Tibial nerve (tissue), 4 donors: ENCODE results near the gene PDXP. TPM values are rescaled to one million over a fixed set of nuclear protein-coding genes. Genes with fewer than 3 reads are reported as not detected.

Source experiments
- DNase-seq, 2 donors: peaks; one replicate each; pipeline ENCODE4 v3.0.0-alpha.2; 2019; ENCODE audit warnings: low spot score in 2 of 2
- H3K27ac ChIP-seq, 4 donors: fragments of 200-600 bp; sonication (generic) in 3 of 4; one replicate each; pipeline ENCODE4 v1.5.1; 2017 to 2019; ENCODE audit warnings: mild to moderate bottlenecking in 1 of 4
- H3K27me3 ChIP-seq, 2 donors: fragments of 200-600 bp; sonication (generic) in 1 of 2; one replicate each; pipeline versions ENCODE4 v1.5.1 to v1.6.0; 2017 to 2019
- H3K36me3 ChIP-seq, 3 donors: fragments of 200-600 bp; sonication (generic); one replicate each; pipeline ENCODE4 v1.5.1; 2018 to 2019
- H3K4me1 ChIP-seq, 4 donors: fragments of 200-600 bp; sonication (generic) in 3 of 4; one replicate each; pipeline ENCODE4 v1.5.1; 2017 to 2019
- H3K4me3 ChIP-seq, 4 donors: fragments of 200-600 bp; sonication (generic) in 3 of 4; one replicate each; pipeline ENCODE4 v1.5.1; 2017 to 2019; ENCODE audit warnings: mild to moderate bottlenecking in 1 of 4, moderate library complexity in 1 of 4
- H3K9me3 ChIP-seq, 4 donors: fragments of 200-600 bp; sonication (generic) in 3 of 4; one replicate each; pipeline ENCODE4 v1.5.1; 2017 to 2019
- EP300 ChIP-seq, 2 donors: sonication (generic); formaldehyde crosslinking; IDR thresholded peaks; one replicate each; pipeline ENCODE4 v1.6.1; 2017; ENCODE audit warnings: antibody characterized with exemption in 2 of 2, mild to moderate bottlenecking in 1 of 2
- POLR2A ChIP-seq, 2 donors: fragments of 450-650 bp; IDR thresholded peaks; one replicate each; pipeline ENCODE4 v1.6.1; 2017; ENCODE audit warnings: antibody characterized with exemption in 2 of 2, mild to moderate bottlenecking in 2 of 2, moderate library complexity in 2 of 2
- WGBS, 2 donors: methylation state at CpG; one replicate each; pipeline ENCODE4 v1.1.5; 2018; 5-methylcytosine and 5-hydroxymethylcytosine counted together
- total RNA-seq, 4 donors: library from RNA; depleted of rRNA; stranded (reverse); fragments of >200 nt; gene quantifications; one replicate each; pipeline ENCODE4 v1.1.0, GENCODE V29; 2016
- TF ChIP-seq, protein P1 (sequence below), 5 experiments: fragments of 200-600 bp in 3 of 5; fragments of 450-650 bp in 2 of 5; sonication (generic) in 3 of 5; IDR thresholded peaks; one replicate each; pipeline ENCODE4 v1.5.1; 2016 to 2019; ENCODE audit warnings: antibody characterized with exemption in 5 of 5, mild to moderate bottlenecking in 3 of 5, moderate library complexity in 2 of 5

PDXP gene
- total RNA-seq, 4 donors from 2014 or later, result 14.7 to 19.7 (median 16.2) TPM

DNA sequence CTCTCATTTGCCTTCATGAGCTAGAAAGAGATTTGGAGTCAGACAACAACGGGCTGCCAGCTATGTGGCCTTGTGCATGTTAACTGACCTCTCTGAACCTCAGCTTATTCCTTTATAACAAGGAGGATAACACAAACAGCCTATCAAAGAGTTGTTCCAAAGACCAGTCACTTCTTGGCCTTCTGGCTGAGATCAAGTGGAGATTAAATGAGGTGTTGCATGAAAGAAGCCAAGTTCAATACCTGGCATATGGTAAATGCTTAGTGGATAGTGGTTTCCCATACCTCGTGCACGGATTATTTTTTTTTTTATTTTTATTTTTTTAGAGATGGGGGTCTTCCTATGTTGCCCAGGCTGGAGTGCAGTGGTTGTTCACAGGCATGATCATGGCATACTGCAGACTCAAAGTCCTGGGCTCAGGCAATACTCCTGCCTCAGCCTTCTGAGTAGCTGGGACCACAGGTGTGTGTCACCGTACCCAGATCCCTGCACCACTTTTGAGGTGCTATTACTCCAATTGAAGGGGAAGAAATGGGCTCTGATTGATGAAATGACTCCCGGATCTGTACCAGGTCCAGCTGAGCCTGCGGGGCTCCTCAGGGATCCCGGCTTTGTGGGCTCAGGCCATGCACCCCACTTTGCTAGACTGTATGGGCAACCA lies 21.8 kb downstream of the PDXP start:
- H3K27me3 ChIP-seq, result no peaks in the 10 kb centered on the region
- no peak for DNase-seq
- H3K4me1 ChIP-seq, result peaks cover 0 to 58% (median 22%) of the 10 kb centered on the region in 4 donors
- no peak for TF ChIP-seq POLR2A (IDR thresholded peaks at IDR 0.05)
- no peak for TF ChIP-seq EP300 (IDR thresholded peaks at IDR 0.05)
- TF ChIP-seq, protein P1, sequence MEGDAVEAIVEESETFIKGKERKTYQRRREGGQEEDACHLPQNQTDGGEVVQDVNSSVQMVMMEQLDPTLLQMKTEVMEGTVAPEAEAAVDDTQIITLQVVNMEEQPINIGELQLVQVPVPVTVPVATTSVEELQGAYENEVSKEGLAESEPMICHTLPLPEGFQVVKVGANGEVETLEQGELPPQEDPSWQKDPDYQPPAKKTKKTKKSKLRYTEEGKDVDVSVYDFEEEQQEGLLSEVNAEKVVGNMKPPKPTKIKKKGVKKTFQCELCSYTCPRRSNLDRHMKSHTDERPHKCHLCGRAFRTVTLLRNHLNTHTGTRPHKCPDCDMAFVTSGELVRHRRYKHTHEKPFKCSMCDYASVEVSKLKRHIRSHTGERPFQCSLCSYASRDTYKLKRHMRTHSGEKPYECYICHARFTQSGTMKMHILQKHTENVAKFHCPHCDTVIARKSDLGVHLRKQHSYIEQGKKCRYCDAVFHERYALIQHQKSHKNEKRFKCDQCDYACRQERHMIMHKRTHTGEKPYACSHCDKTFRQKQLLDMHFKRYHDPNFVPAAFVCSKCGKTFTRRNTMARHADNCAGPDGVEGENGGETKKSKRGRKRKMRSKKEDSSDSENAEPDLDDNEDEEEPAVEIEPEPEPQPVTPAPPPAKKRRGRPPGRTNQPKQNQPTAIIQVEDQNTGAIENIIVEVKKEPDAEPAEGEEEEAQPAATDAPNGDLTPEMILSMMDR (IDR thresholded peaks at IDR 0.05), result no peak
- WGBS, 2 donors, result 59 to 67% methylated on average over 7 of the region's 7 CpGs
- H3K4me3 ChIP-seq, result no peak overlapping the region
- no peaks in the 10 kb centered on the region for H3K9me3 ChIP-seq
- H3K36me3 ChIP-seq, result peaks cover 0 to 24% (median 0%) of the 10 kb centered on the region in 3 donors
- peak overlapping the region in 2 of 4 donors; percentile 62 to 67 for H3K27ac ChIP-seq

DNA sequence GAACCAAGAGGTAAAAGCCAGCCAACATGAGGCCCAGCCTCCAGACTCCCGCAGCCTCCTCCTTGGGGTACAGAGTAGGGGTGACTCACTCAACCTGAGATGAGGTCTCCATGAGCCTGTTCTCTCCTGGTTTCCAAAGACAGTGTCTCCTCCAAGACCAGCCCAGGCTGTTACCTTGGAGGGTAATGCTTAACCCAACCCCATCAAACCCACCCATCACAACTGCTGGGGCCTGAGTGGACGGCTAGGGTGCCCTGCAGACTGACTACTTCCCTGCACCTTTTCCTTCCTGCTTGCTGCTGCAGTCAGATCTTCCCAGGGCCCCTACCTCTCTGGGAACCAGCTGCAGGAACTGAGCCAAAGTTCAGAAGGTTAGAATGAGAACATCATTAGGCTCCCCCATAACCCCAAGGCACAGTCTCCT lies 22.5 kb downstream of the PDXP start:
- no peak for DNase-seq
- Histone ChIP-seq H3K4me1 (peaks cover 0 to 62% (median 24%) of the 10 kb centered on the region in 4 donors), H3K36me3 (peaks cover 0 to 24% (median 0%) of the 10 kb centered on the region in 3 donors), H3K27ac (peak overlapping the region in 3 of 4 donors; percentile 1 to 67 (median 62)), H3K4me3 (no peak overlapping the region), H3K27me3 (no peaks in the 10 kb centered on the region), H3K9me3 (no peaks in the 10 kb centered on the region)
- no peak for TF ChIP-seq EP300 (IDR thresholded peaks at IDR 0.05)
- TF ChIP-seq, protein P1 (IDR thresholded peaks at IDR 0.05), result no peak
- no peak for TF ChIP-seq POLR2A (IDR thresholded peaks at IDR 0.05)
- 58 to 72% methylated on average over 2 of the region's 2 CpGs for WGBS, 2 donors

DNA sequence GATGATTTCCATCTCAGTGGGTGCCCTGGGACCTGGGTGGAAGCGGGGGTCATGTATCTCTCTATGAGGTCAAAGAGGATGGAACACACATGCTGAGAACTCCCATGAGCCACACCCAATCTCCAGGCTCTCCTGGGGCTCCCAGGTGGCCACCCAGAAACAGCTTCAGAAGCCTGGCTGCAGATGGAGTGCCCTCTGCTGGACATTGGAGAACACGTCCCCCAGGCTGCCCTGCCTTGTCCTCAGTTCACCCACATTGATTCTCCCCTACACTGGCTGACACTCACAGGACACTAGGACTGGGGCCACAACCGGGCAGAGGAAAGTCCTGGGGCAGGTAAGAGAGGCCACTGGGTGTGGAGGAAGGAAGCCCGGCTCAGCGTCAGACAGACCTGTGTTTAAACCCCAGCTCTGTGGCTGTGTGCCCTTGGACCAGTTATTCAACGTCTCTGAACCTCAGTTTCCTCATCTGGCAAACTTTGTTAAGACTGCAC lies 23.1 kb downstream of the PDXP start:
- DNase-seq, result peak in 1 of 2 donors; percentile 60
- WGBS, 2 donors, result 18 to 33% methylated on average over 4 to 6 of the region's 6 CpGs
- Histone ChIP-seq H3K9me3 (no peaks in the 10 kb centered on the region), H3K4me1 (peaks cover 0 to 58% (median 21%) of the 10 kb centered on the region in 4 donors), H3K27me3 (no peaks in the 10 kb centered on the region), H3K36me3 (peaks cover 0 to 24% (median 0%) of the 10 kb centered on the region in 3 donors), H3K4me3 (no peak overlapping the region), H3K27ac (peak overlapping the region in 3 of 4 donors; percentile 1 to 67 (median 62))
- TF ChIP-seq, protein P1 (IDR thresholded peaks at IDR 0.05), result peak; percentile 85 to 93 (median 89)
- TF ChIP-seq POLR2A (IDR thresholded peaks at IDR 0.05), result no peak

DNA sequence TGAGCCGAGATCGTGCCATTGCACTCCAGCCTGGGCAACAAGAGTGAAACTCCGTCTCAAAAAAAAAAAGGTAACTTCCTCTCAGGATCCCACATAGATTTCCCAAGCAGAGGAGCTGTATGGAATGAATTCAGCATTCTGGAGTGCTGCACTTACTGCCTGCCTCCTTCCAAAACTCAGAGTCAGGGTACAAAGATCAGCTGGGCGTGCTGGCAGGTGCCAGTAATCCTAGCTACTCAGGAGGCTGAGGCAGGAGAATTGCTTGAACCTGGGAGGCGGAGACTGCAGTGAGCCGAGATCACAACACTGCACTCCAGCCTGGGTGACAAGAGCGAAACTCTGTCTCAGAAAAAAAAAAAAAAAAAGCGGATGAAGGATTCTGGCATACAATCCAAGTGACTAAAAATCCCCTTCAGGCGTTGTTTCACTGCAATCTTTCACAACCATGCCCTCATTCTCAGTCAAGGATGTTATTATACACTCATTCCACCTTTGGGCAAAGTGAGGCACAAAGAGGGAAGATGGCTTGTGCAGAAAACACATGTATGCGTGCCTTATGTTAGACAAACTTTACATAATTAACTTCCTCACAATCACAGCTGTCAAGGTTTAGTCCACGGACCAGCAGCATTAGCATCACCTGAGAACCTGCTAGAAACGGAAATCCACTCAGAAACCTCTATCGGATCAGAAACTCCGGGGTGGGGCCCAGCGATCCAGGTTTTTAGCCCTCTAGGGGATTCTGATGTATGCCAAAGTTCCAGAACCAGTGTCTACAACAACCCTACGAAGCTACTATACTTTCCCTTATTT lies 26.5 kb downstream of the PDXP start:
- Histone ChIP-seq H3K4me1 (peaks cover 0 to 42% (median 18%) of the 10 kb centered on the region in 4 donors), H3K27ac (peak overlapping the region in 1 of 4 donors; percentile 81)
- TF ChIP-seq, protein P1 (IDR thresholded peaks at IDR 0.05), result no peak
- no peak for TF ChIP-seq POLR2A (IDR thresholded peaks at IDR 0.05)
- no peak for TF ChIP-seq EP300 (IDR thresholded peaks at IDR 0.05)

More for the DNA sequence above, 26.5 kb downstream of the PDXP start:
- no peak for DNase-seq
- Histone ChIP-seq H3K4me3 (no peak overlapping the region), H3K9me3 (no peaks in the 10 kb centered on the region), H3K27me3 (no peaks in the 10 kb centered on the region), H3K36me3 (peaks cover 0 to 28% (median 0%) of the 10 kb centered on the region in 3 donors)
- 76 to 78% methylated on average over 16 of the region's 16 CpGs for WGBS, 2 donors
